Lung (tissue), 12 donors: ENCODE measurements around the gene BBS9. TPM values are rescaled to one million over a fixed set of nuclear protein-coding genes. Genes with fewer than 3 reads are reported as not detected.

ENCODE experiments used
- ATAC-seq: fragments of 200-7000 bp; cut with Tn5 transposase; one replicate; pipeline ENCODE4 v1.9.1; 2020; ENCODE audit warnings: moderate number of reproducible peaks; ENCODE audit not compliant: insufficient read depth, low FRiP score
- DNase-seq, 3 donors: peaks; one replicate each; pipeline ENCODE4 v3.0.0-alpha.2; 2013 to 2017
- H3K27ac ChIP-seq, 2 donors: one replicate each; pipeline ENCODE4 v1.5.1; 2013; ENCODE audit warnings: mild to moderate bottlenecking in 2 of 2, moderate library complexity in 2 of 2, control low read depth in 1 of 2, inconsistent platforms in 1 of 2, low read depth in 1 of 2, low read length in 1 of 2
- H3K27me3 ChIP-seq, 3 donors: one replicate each; pipeline ENCODE4 v1.5.1; 2013; ENCODE audit warnings: low read length in 2 of 3; ENCODE audit not compliant: control insufficient read depth in 3 of 3, insufficient read depth in 3 of 3
- H3K36me3 ChIP-seq, 4 donors: one replicate each; pipeline ENCODE4 v1.5.1; 2013; ENCODE audit warnings: low read length in 4 of 4, mild to moderate bottlenecking in 1 of 4, moderate library complexity in 1 of 4; ENCODE audit not compliant: control insufficient read depth in 4 of 4, insufficient read depth in 4 of 4
- H3K4me1 ChIP-seq, 5 donors: one replicate each; pipeline ENCODE4 v1.5.1; 2013; ENCODE audit warnings: low read length in 5 of 5, mild to moderate bottlenecking in 2 of 5, moderate library complexity in 1 of 5; ENCODE audit not compliant: control insufficient read depth in 5 of 5, insufficient read depth in 5 of 5
- H3K4me3 ChIP-seq: one replicate; pipeline ENCODE4 v1.5.1; 2013; ENCODE audit warnings: mild to moderate bottlenecking, control low read depth, moderate library complexity
- H3K9ac ChIP-seq, 2 donors: one replicate each; pipeline ENCODE4 v1.5.1; 2013; ENCODE audit warnings: low read length in 2 of 2, control low read depth in 1 of 2; ENCODE audit not compliant: insufficient read depth in 1 of 2
- H3K9me3 ChIP-seq, 4 donors: one replicate each; pipeline ENCODE4 v1.5.1; 2013; ENCODE audit warnings: low read length in 3 of 4, mild to moderate bottlenecking in 1 of 4, moderate library complexity in 1 of 4; ENCODE audit not compliant: control insufficient read depth in 4 of 4, insufficient read depth in 3 of 4
- WGBS, 2 donors: extraction: QIAGEN DNeasy Blood & Tissue Kit; methylation state at CpG; one replicate each; pipeline ENCODE4 v1.1.7; 2013; 5-methylcytosine and 5-hydroxymethylcytosine counted together
- polyA plus RNA-seq, 2 donors: library from polyadenylated mRNA; stranded (reverse); fragments of 200-250 nt; gene quantifications; one replicate each; pipeline ENCODE4 v1.2.1, GENCODE V29; 2013
- total RNA-seq, 2 donors: library from RNA; depleted of rRNA in 1 of 2; stranded (reverse); fragments of >200 nt in 1 of 2; gene quantifications; one replicate each; pipeline ENCODE4 v1.2.1, GENCODE V29; 2014 to 2021
- TF ChIP-seq, protein P1 (sequence below): IDR thresholded peaks from 2 replicates; pipeline ENCODE4 v1.5.1; 2012; ENCODE audit warnings: mild to moderate bottlenecking; ENCODE audit errors: control extremely low read depth, extremely low read depth
- donor health status: control.
- donor health status: control.
- donor health status: Bipolar disorder and iron deficiency.
- donor health status: healthy.
- donor health status: DM: yes; HTN: yes; CAD: no.

The BBS9 gene
- total and polyA plus RNA-seq, 4 donors = 3.5 to 65.0 (median 15.2) TPM

- TF ChIP-seq, protein P1, sequence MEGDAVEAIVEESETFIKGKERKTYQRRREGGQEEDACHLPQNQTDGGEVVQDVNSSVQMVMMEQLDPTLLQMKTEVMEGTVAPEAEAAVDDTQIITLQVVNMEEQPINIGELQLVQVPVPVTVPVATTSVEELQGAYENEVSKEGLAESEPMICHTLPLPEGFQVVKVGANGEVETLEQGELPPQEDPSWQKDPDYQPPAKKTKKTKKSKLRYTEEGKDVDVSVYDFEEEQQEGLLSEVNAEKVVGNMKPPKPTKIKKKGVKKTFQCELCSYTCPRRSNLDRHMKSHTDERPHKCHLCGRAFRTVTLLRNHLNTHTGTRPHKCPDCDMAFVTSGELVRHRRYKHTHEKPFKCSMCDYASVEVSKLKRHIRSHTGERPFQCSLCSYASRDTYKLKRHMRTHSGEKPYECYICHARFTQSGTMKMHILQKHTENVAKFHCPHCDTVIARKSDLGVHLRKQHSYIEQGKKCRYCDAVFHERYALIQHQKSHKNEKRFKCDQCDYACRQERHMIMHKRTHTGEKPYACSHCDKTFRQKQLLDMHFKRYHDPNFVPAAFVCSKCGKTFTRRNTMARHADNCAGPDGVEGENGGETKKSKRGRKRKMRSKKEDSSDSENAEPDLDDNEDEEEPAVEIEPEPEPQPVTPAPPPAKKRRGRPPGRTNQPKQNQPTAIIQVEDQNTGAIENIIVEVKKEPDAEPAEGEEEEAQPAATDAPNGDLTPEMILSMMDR = no peak
- WGBS, 2 donors = 93 to 98% methylated on average over 2 of the region's 2 CpGs
- Histone ChIP-seq H3K9me3 (no peaks in the 10 kb centered on the region), H3K27me3 (no peaks in the 10 kb centered on the region), H3K27ac (no peak overlapping the region), H3K36me3 (no peaks in the 10 kb centered on the region), H3K4me3 (no peak overlapping the region), H3K4me1 (peaks cover 0 to 14% (median 10%) of the 10 kb centered on the region in 5 donors), H3K9ac (no peak overlapping the region)
- no peak for ATAC-seq
- DNase-seq = no peak
Observed at GRCh38 chr7:33497051-33497450, 367.7 kb downstream of the BBS9 start.

GRCh38 chr7:33500703-33501701 is 371.6 kb downstream of the BBS9 start:
- WGBS, 2 donors = 86 to 93% methylated on average over 9 of the region's 9 CpGs
- H3K4me1 ChIP-seq = peaks cover 0 to 26% (median 14%) of the 10 kb centered on the region in 5 donors
- peaks cover 0 to 2% (median 0%) of the 10 kb centered on the region in 4 donors for H3K36me3 ChIP-seq
- ATAC-seq (no peak), DNase-seq (peak in 2 of 3 donors; percentile 65 to 75)
- no peak overlapping the region for H3K9ac ChIP-seq
- TF ChIP-seq, protein P1 = no peak
- no peaks in the 10 kb centered on the region for H3K9me3 ChIP-seq
- H3K27ac ChIP-seq = no peak overlapping the region
- no peak overlapping the region for H3K4me3 ChIP-seq
- no peaks in the 10 kb centered on the region for H3K27me3 ChIP-seq

DNA sequence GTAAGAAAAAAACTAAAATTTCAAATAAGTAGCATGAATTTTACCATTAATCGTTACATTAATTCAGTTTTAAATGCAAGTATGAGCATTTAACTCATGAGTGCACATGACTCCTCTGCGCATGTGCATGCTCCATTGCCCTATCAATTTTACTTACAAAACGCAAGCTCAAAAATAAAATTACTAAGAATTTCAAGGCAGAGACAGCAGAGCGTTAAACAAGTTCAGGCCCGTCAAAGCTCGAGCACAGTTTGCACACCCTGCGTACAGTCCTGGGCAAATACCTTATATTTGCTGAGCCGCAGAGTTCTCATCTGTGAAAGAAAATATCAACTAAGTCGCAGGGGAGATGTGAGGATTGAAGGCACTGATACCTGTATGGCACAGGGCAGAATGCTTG is 373.6 kb downstream of the BBS9 start:
- H3K36me3 ChIP-seq = peaks cover 0 to 2% (median 0%) of the 10 kb centered on the region in 4 donors
- H3K4me1 ChIP-seq = peaks cover 0 to 26% (median 14%) of the 10 kb centered on the region in 5 donors
- no peak overlapping the region for H3K27ac ChIP-seq
- H3K4me3 ChIP-seq = no peak overlapping the region
- no peak for DNase-seq
- no peaks in the 10 kb centered on the region for H3K9me3 ChIP-seq
- TF ChIP-seq, protein P1 = no peak
- WGBS, 2 donors = 93 to 94% methylated on average over 9 of the region's 9 CpGs
- H3K9ac ChIP-seq = no peak overlapping the region
- ATAC-seq = no peak
- no peaks in the 10 kb centered on the region for H3K27me3 ChIP-seq
